Neuronal stem cell (in vitro differentiated cells): Measurements from ENCODE around the gene PRR12.

Experiments
- DNase-seq: peaks from one replicate; pipeline ENCODE4 v3.0.0-alpha.2; 2013; ENCODE audit warnings: low spot score
- H2AFZ ChIP-seq: one replicate; pipeline ENCODE4 v1.6.1; 2013; ENCODE audit warnings: mild to moderate bottlenecking, low read length, inconsistent platforms
- H2AK5ac ChIP-seq: 2 replicates; pipeline ENCODE4 v1.6.1; 2013; ENCODE audit warnings: low read depth, mild to moderate bottlenecking, inconsistent platforms, low read length, moderate library complexity, mixed read lengths
- H2BK120ac ChIP-seq: 2 replicates; pipeline ENCODE4 v1.6.1; 2013; ENCODE audit warnings: low read depth, mild to moderate bottlenecking, inconsistent platforms, low read length, moderate library complexity, mixed read lengths
- H2BK12ac ChIP-seq: one replicate; pipeline ENCODE4 v1.6.1; 2013; ENCODE audit warnings: low read length, inconsistent platforms
- H2BK15ac ChIP-seq: 2 replicates; pipeline ENCODE4 v1.6.1; 2013; ENCODE audit warnings: mild to moderate bottlenecking, low read length, inconsistent platforms, mixed read lengths
- H2BK5ac ChIP-seq: one replicate; pipeline ENCODE4 v1.6.1; 2013; ENCODE audit warnings: inconsistent platforms, mild to moderate bottlenecking, low read length, moderate library complexity
- H3K14ac ChIP-seq: one replicate; pipeline ENCODE4 v1.6.1; 2013; ENCODE audit warnings: low read length, inconsistent platforms
- H3K18ac ChIP-seq: 2 replicates; pipeline ENCODE4 v1.6.1; 2013; ENCODE audit warnings: low read length, inconsistent platforms
- H3K23ac ChIP-seq: 2 replicates; pipeline ENCODE4 v1.6.1; 2013; ENCODE audit warnings: low read depth, mild to moderate bottlenecking, mixed read lengths, low read length, inconsistent platforms; ENCODE audit not compliant: poor library complexity
- H3K27ac ChIP-seq: replicated peaks from 3 replicates; pipeline ENCODE4 v1.5.1; 2013; ENCODE audit warnings: low read length, inconsistent platforms
- H3K27me3 ChIP-seq, 3 experiments: 2 replicates each; pipeline ENCODE4 v1.6.1; 2013; ENCODE audit warnings: low read length in 3 of 3, mild to moderate bottlenecking in 2 of 3, inconsistent platforms in 1 of 3, low read depth in 1 of 3, mixed read lengths in 1 of 3, moderate library complexity in 1 of 3; ENCODE audit not compliant: control insufficient read depth in 3 of 3, insufficient read depth in 3 of 3
- H3K36me3 ChIP-seq, 2 donors: replicated peaks in 1 of 2; 2 replicates each; pipeline ENCODE4 v1.6.1; 2013; ENCODE audit warnings: low read length in 2 of 2; ENCODE audit not compliant: control insufficient read depth in 2 of 2, insufficient read depth in 2 of 2
- H3K4ac ChIP-seq: 2 replicates; pipeline ENCODE4 v1.6.1; 2013; ENCODE audit warnings: inconsistent platforms, mild to moderate bottlenecking, low read length, moderate library complexity
- H3K4me1 ChIP-seq, 2 donors: 1 replicate in 1 of 2; 2 replicates in 1 of 2; pipeline ENCODE4 v1.6.1; 2013; ENCODE audit warnings: low read length in 2 of 2, low read depth in 1 of 2; ENCODE audit not compliant: control insufficient read depth in 2 of 2, insufficient read depth in 1 of 2
- H3K4me2 ChIP-seq: one replicate; pipeline ENCODE4 v1.6.1; 2013; ENCODE audit warnings: mild to moderate bottlenecking, low read length, inconsistent platforms; ENCODE audit not compliant: insufficient read depth, poor library complexity, severe bottlenecking
- H3K4me3 ChIP-seq, 2 donors: 2 replicates each; pipeline ENCODE4 v1.5.1; 2013; ENCODE audit warnings: low read length in 2 of 2, mild to moderate bottlenecking in 2 of 2, inconsistent platforms in 1 of 2, moderate library complexity in 1 of 2
- H3K79me1 ChIP-seq: one replicate; pipeline ENCODE4 v1.6.1; 2013; ENCODE audit warnings: low read depth, mild to moderate bottlenecking, inconsistent platforms, low read length, moderate library complexity
- H3K9ac ChIP-seq: one replicate; pipeline ENCODE4 v1.6.1; 2013; ENCODE audit warnings: mild to moderate bottlenecking, low read depth, low read length, inconsistent platforms; ENCODE audit not compliant: poor library complexity
- H3K9me3 ChIP-seq, 2 donors: replicated peaks in 1 of 2; 2 replicates each; pipeline versions ENCODE3 to v1.6.1; 2013; ENCODE audit warnings: low read length in 2 of 2, mild to moderate bottlenecking in 2 of 2, inconsistent platforms in 1 of 2, low read depth in 1 of 2, mixed read lengths in 1 of 2, moderate library complexity in 1 of 2; ENCODE audit not compliant: control insufficient read depth in 2 of 2, insufficient read depth in 1 of 2
- H4K8ac ChIP-seq: one replicate; pipeline ENCODE4 v1.6.1; 2013; ENCODE audit warnings: low read depth, mild to moderate bottlenecking, inconsistent platforms, low read length, moderate library complexity
- H4K91ac ChIP-seq: one replicate; pipeline ENCODE4 v1.6.1; 2013; ENCODE audit warnings: low read length, low read depth, mild to moderate bottlenecking, inconsistent platforms; ENCODE audit not compliant: poor library complexity
- WGBS, 2 donors: extraction: QIAGEN DNeasy Blood & Tissue Kit; methylation state at CpG; one replicate each; pipeline ENCODE4 v1.1.7; 2013; ENCODE audit warnings: missing lambda C conversion rate in 2 of 2, mixed read lengths in 1 of 2; ENCODE audit not compliant: insufficient read length in 2 of 2, insufficient replicate concordance in 1 of 2; ENCODE audit errors: extremely low coverage in 2 of 2; 5-methylcytosine and 5-hydroxymethylcytosine counted together

The PRR12 gene

GRCh38 chr19:49573009-49573408 is 18.0 kb upstream of the PRR12 start:
- Histone ChIP-seq H2AK5ac (no peak overlapping the region), H3K79me1 (peaks cover 8% of the 10 kb centered on the region), H3K36me3 (peaks cover 10 to 37% of the 10 kb centered on the region in 2 donors), H2BK12ac (no peak overlapping the region), H2BK120ac (no peak overlapping the region), H3K14ac (no peak overlapping the region), H4K8ac (no peak overlapping the region), H2AFZ (no peak overlapping the region), H3K9ac (no peak overlapping the region), H3K23ac (no peak overlapping the region), H3K18ac (no peak overlapping the region), H3K4me1 (peaks cover 2 to 5% of the 10 kb centered on the region in 2 donors), H3K4me3 (no peak overlapping the region), H2BK15ac (no peak overlapping the region), H3K27ac (no peak overlapping the region), H3K9me3 (no peaks in the 10 kb centered on the region), H3K4ac (no peak overlapping the region), H3K27me3 (no peaks in the 10 kb centered on the region), H2BK5ac (no peak overlapping the region), H3K4me2 (no peak overlapping the region), H4K91ac (no peak overlapping the region)
- no peak for DNase-seq
- WGBS, 2 donors, result no CpG with 5 or more reads among the region's 7 CpGs

- Histone ChIP-seq H2BK15ac (no peak overlapping the region), H3K36me3 (peaks cover 8 to 34% of the 10 kb centered on the region in 2 donors), H2BK5ac (no peak overlapping the region), H3K27me3 (no peaks in the 10 kb centered on the region), H4K91ac (no peak overlapping the region), H3K27ac (no peak overlapping the region), H3K14ac (no peak overlapping the region), H3K79me1 (peaks cover 6% of the 10 kb centered on the region), H3K4me2 (no peak overlapping the region), H4K8ac (no peak overlapping the region), H2AFZ (no peak overlapping the region), H2AK5ac (no peak overlapping the region), H2BK12ac (no peak overlapping the region), H3K9ac (no peak overlapping the region), H3K9me3 (no peaks in the 10 kb centered on the region), H3K4me3 (no peak overlapping the region), H3K18ac (no peak overlapping the region), H2BK120ac (no peak overlapping the region), H3K4ac (no peak overlapping the region), H3K4me1 (peaks cover 2 to 5% of the 10 kb centered on the region in 2 donors), H3K23ac (no peak overlapping the region)
- WGBS, 2 donors, result no CpG with 5 or more reads among the region's 3 CpGs
- DNase-seq, result no peak
These were observed 17.6 kb upstream of the PRR12 start for GRCh38 chr19:49573425-49573824.

- Histone ChIP-seq H3K4me1 (peaks cover 2 to 6% of the 10 kb centered on the region in 2 donors), H2BK120ac (no peak overlapping the region), H3K4me2 (no peak overlapping the region), H3K27me3 (no peaks in the 10 kb centered on the region), H2AFZ (no peak overlapping the region), H4K91ac (no peak overlapping the region), H2BK5ac (no peak overlapping the region), H2BK15ac (no peak overlapping the region), H3K36me3 (peaks cover 8 to 34% of the 10 kb centered on the region in 2 donors), H3K14ac (no peak overlapping the region), H3K18ac (no peak overlapping the region), H2BK12ac (no peak overlapping the region), H4K8ac (no peak overlapping the region), H3K23ac (no peak overlapping the region), H3K79me1 (peaks cover 4% of the 10 kb centered on the region), H3K27ac (no peak overlapping the region), H3K4ac (no peak overlapping the region), H3K4me3 (no peak overlapping the region), H3K9me3 (no peaks in the 10 kb centered on the region), H3K9ac (no peak overlapping the region), H2AK5ac (no peak overlapping the region)
- no peak for DNase-seq
- WGBS, 2 donors, result no CpG with 5 or more reads among the region's 2 CpGs
These were observed 16.7 kb upstream of the PRR12 start for GRCh38 chr19:49574206-49574755.

GRCh38 chr19:49579193-49579592 is 11.8 kb upstream of the PRR12 start:
- H2AFZ ChIP-seq, result no peak overlapping the region

More at GRCh38 chr19:49579193-49579592, 11.8 kb upstream of the PRR12 start:
- H3K9me3 ChIP-seq, result no peaks in the 10 kb centered on the region
- no peak for DNase-seq
- H3K4me1 ChIP-seq, result peaks cover 0 to 3% of the 10 kb centered on the region in 2 donors
- H3K18ac ChIP-seq, result no peak overlapping the region
- H3K4ac ChIP-seq, result no peak overlapping the region
- H3K36me3 ChIP-seq, result peaks cover 8 to 23% of the 10 kb centered on the region in 2 donors
- no peak overlapping the region for H2BK15ac ChIP-seq
- no peak overlapping the region for H3K14ac ChIP-seq
- no peak overlapping the region for H2AK5ac ChIP-seq
- H2BK5ac ChIP-seq, result no peak overlapping the region
- no peaks in the 10 kb centered on the region for H3K27me3 ChIP-seq
- WGBS, 2 donors, result no CpG with 5 or more reads among the region's 4 CpGs
- no peak overlapping the region for H3K23ac ChIP-seq
- H4K8ac ChIP-seq, result no peak overlapping the region
- H3K4me3 ChIP-seq, result peak overlapping the region in 1 of 2 donors; percentile 64
- H2BK12ac ChIP-seq, result no peak overlapping the region
- no peak overlapping the region for H3K27ac ChIP-seq
- peaks cover 8% of the 10 kb centered on the region for H3K79me1 ChIP-seq
- no peak overlapping the region for H2BK120ac ChIP-seq
- H3K9ac ChIP-seq, result no peak overlapping the region
- no peak overlapping the region for H3K4me2 ChIP-seq
- H4K91ac ChIP-seq, result no peak overlapping the region
